ENCODE data around the gene TRPM5. TPM values are rescaled to one million over a fixed set of nuclear protein-coding genes. Genes with fewer than 3 reads are reported as not detected.

TRPM5 gene
- total and polyA plus RNA-seq, 4 donors, result 0.05 TPM; not detected in 3

- Histone ChIP-seq H3K4me3 (ENCODE audit: low read depth in 1 of 3, low read length in 3 of 3) (no peak overlapping the region), H3K27me3 (ENCODE audit: control insufficient read depth in 4 of 4, insufficient read depth in 4 of 4, low read length in 3 of 4) (no peaks in the 10 kb centered on the region), H3K36me3 (ENCODE audit: control insufficient read depth in 4 of 4, insufficient read depth in 3 of 4, low read depth in 1 of 4, low read length in 3 of 4) (peaks cover 0 to 17% (median 5%) of the 10 kb centered on the region in 4 donors), H3K9me3 (ENCODE audit: control insufficient read depth in 4 of 4, low read length in 3 of 4) (no peaks in the 10 kb centered on the region), H3K9ac (ENCODE audit: low read depth in 1 of 2, low read length in 2 of 2) (no peak overlapping the region), H3K27ac (ENCODE audit: low read depth in 1 of 2, low read length in 2 of 2) (no peak overlapping the region), H3K4me1 (ENCODE audit: control insufficient read depth in 4 of 4, insufficient read depth in 4 of 4, low read length in 3 of 4) (peaks cover 4 to 16% (median 14%) of the 10 kb centered on the region in 4 donors)
- no peak for DNase-seq (ENCODE audit: low spot score)
- TF ChIP-seq RAD21 (IDR thresholded peaks at IDR 0.05), result no peak
- no peak for TF ChIP-seq CTCF (IDR thresholded peaks at IDR 0.05; ENCODE audit: low read depth, low read length, missing input control)
- no peak for TF ChIP-seq FOXA1 (IDR thresholded peaks at IDR 0.05)
- no peak for TF ChIP-seq MAX (IDR thresholded peaks at IDR 0.05)
- TF ChIP-seq ATF3 (IDR thresholded peaks at IDR 0.05), result no peak
- no peak for TF ChIP-seq HNF4A (conservative IDR thresholded peaks at IDR 0.05)
- TF ChIP-seq SP1 (IDR thresholded peaks at IDR 0.05), result no peak
- no peak for TF ChIP-seq ZBTB33 (IDR thresholded peaks at IDR 0.05)
- WGBS, result 78% methylated on average over 12 of the region's 12 CpGs
Measured at GRCh38 chr11:2404735-2405196, 39.5 kb downstream of the TRPM5 start.

GRCh38 chr11:2402890-2403645 is 41.2 kb downstream of the TRPM5 start:
- DNase-seq (ENCODE audit: low spot score), result no peak
- WGBS, result 93% methylated on average over 31 of the region's 31 CpGs
- Histone ChIP-seq H3K27me3 (ENCODE audit: control insufficient read depth in 4 of 4, insufficient read depth in 4 of 4, low read length in 3 of 4) (no peaks in the 10 kb centered on the region), H3K4me1 (ENCODE audit: control insufficient read depth in 4 of 4, insufficient read depth in 4 of 4, low read length in 3 of 4) (peaks cover 5 to 32% (median 29%) of the 10 kb centered on the region in 4 donors), H3K4me3 (ENCODE audit: low read depth in 1 of 3, low read length in 3 of 3) (no peak overlapping the region), H3K9me3 (ENCODE audit: control insufficient read depth in 4 of 4, low read length in 3 of 4) (no peaks in the 10 kb centered on the region), H3K27ac (ENCODE audit: low read depth in 1 of 2, low read length in 2 of 2) (no peak overlapping the region), H3K9ac (ENCODE audit: low read depth in 1 of 2, low read length in 2 of 2) (no peak overlapping the region), H3K36me3 (ENCODE audit: control insufficient read depth in 4 of 4, insufficient read depth in 3 of 4, low read depth in 1 of 4, low read length in 3 of 4) (peaks cover 2 to 22% (median 5%) of the 10 kb centered on the region in 4 donors)
- TF ChIP-seq RXRA (IDR thresholded peaks at IDR 0.05), result no peak
- no peak for TF ChIP-seq HNF4A (conservative IDR thresholded peaks at IDR 0.05)
- no peak for TF ChIP-seq HNF4G (IDR thresholded peaks at IDR 0.05)
- no peak for TF ChIP-seq SP1 (IDR thresholded peaks at IDR 0.05)
- no peak for TF ChIP-seq FOXA2 (IDR thresholded peaks at IDR 0.05)
- TF ChIP-seq TAF1 (conservative IDR thresholded peaks at IDR 0.05), result no peak
- no peak for TF ChIP-seq JUND (IDR thresholded peaks at IDR 0.05)

GRCh38 chr11:2402106-2402505 is 42.2 kb downstream of the TRPM5 start:
- Histone ChIP-seq H3K9me3 (ENCODE audit: control insufficient read depth in 4 of 4, low read length in 3 of 4) (no peaks in the 10 kb centered on the region), H3K9ac (ENCODE audit: low read depth in 1 of 2, low read length in 2 of 2) (no peak overlapping the region), H3K4me3 (ENCODE audit: low read depth in 1 of 3, low read length in 3 of 3) (peak overlapping the region in 1 of 3 donors; percentile 91), H3K4me1 (ENCODE audit: control insufficient read depth in 4 of 4, insufficient read depth in 4 of 4, low read length in 3 of 4) (peaks cover 5 to 41% (median 37%) of the 10 kb centered on the region in 4 donors), H3K27ac (ENCODE audit: low read depth in 1 of 2, low read length in 2 of 2) (no peak overlapping the region), H3K36me3 (ENCODE audit: control insufficient read depth in 4 of 4, insufficient read depth in 3 of 4, low read depth in 1 of 4, low read length in 3 of 4) (peaks cover 4 to 24% (median 8%) of the 10 kb centered on the region in 4 donors), H3K27me3 (ENCODE audit: control insufficient read depth in 4 of 4, insufficient read depth in 4 of 4, low read length in 3 of 4) (no peaks in the 10 kb centered on the region)
- TF ChIP-seq HNF4A (conservative IDR thresholded peaks at IDR 0.05) (no peak), REST (IDR thresholded peaks at IDR 0.05) (no peak), ZBTB33 (IDR thresholded peaks at IDR 0.05) (no peak), HNF4G (IDR thresholded peaks at IDR 0.05) (no peak), ATF3 (IDR thresholded peaks at IDR 0.05) (no peak), GABPA (IDR thresholded peaks at IDR 0.05 in 1 of 2, conservative IDR thresholded peaks at IDR 0.05 in 1 of 2) (no peak), FOXA1 (IDR thresholded peaks at IDR 0.05) (no peak)
- DNase-seq (ENCODE audit: low spot score), result no peak
- WGBS, result 94% methylated on average over 13 of the region's 13 CpGs

Data from liver (tissue), 9 donors.